ENCODE measurements around the gene KCNG2. TPM values are rescaled to one million over a fixed set of nuclear protein-coding genes. Genes with fewer than 3 reads are reported as not detected.
A peak's percentile ranks its signal among the peaks of the same experiment; 100 is the strongest.

The KCNG2 gene
- total and polyA plus RNA-seq, 4 experiments from 2014 or later = not detected

DNA sequence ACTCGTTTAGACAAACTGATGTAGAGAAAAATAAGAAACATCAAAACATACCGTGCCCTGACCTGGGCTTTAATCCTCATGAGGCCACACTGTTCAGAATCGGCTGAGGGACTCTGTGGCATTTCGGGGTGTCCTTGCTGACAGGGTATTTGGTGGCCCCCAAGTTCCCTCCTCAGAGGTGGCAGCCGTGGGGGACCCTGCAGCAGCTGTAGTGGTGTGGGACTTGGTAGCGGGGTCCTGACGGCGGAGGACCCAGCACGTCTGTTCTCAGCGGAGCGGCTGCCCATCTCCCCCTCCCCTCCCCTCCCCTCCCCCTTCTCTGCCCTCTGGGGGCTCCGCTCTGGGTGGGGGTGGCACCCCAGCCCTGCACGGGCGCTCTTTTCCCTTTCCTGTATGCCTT, 18.4 kb downstream of the KCNG2 start:
- Histone ChIP-seq H3K27me3 (ENCODE audit: insufficient read depth, low read length) (no peaks in the 10 kb centered on the region), H3K4me3 (ENCODE audit: low read length in 2 of 2) (no peak overlapping the region), H3K9me3 (ENCODE audit: control insufficient read depth in 1 of 2, low read length in 2 of 2) (no peaks in the 10 kb centered on the region), H3K36me3 (ENCODE audit: insufficient read depth, low read length) (no peaks in the 10 kb centered on the region), H3K4me1 (ENCODE audit: insufficient read depth, low read length) (no peaks in the 10 kb centered on the region), H3K27ac (ENCODE audit: low read depth, low read length) (no peak overlapping the region)
- CTCF ChIA-PET (ENCODE audit: partially characterized antibody) = no interaction called here
- intact Hi-C loops (cut with micrococcal nuclease) = no loop called here
- no peak for DNase-seq
- no peak overlapping the region for H3K4me3 Mint-ChIP-seq
- peaks cover 11 to 17% of the 10 kb centered on the region in 2 donors for H3K27me3 Mint-ChIP-seq
- no peaks in the 10 kb centered on the region for H3K36me3 Mint-ChIP-seq
- no peaks in the 10 kb centered on the region for H3K9me3 Mint-ChIP-seq
- POLR2A ChIA-PET (ENCODE audit: partially characterized antibody) = no interaction called here
- peak overlapping the region in 1 of 7 donors; percentile 9 for H3K27ac Mint-ChIP-seq
- H3K4me1 Mint-ChIP-seq = peaks cover 0 to 5% (median 2%) of the 10 kb centered on the region in 4 donors

DNA sequence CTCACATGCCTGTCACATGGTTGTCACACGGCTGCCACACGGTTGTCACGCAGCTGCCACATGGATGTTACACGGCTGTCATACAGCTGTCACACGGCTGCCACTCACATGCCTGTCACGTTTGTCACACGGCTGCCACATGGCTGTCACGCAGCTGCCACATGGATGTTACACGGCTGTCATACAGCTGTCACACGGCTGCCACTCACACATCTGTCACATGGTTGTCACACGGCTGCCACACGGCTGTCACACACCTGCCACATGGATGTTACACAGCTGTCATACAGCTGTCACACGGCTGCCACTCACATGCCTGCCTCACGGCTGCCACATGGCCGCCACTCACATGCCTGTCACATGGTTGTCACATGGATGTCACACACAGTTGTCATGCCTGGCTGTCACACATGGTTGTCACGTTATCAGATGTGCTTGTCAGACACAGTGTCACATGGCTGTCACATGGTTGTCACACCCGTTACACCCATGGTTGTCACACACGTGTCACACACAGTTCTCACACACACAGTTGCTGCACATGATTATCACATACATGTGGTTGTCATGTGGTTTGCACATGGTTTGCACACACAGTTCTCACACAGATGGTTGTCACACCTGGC, 19.4 kb downstream of the KCNG2 start:
- ChIA-PET POLR2A (ENCODE audit: partially characterized antibody) (no interaction called here), CTCF (ENCODE audit: partially characterized antibody) (no interaction called here)
- Histone ChIP-seq H3K4me1 (ENCODE audit: insufficient read depth, low read length) (no peaks in the 10 kb centered on the region), H3K4me3 (ENCODE audit: low read length in 2 of 2) (no peak overlapping the region), H3K36me3 (ENCODE audit: insufficient read depth, low read length) (no peaks in the 10 kb centered on the region), H3K27ac (ENCODE audit: low read depth, low read length) (no peak overlapping the region), H3K9me3 (ENCODE audit: control insufficient read depth in 1 of 2, low read length in 2 of 2) (no peaks in the 10 kb centered on the region), H3K27me3 (ENCODE audit: insufficient read depth, low read length) (no peaks in the 10 kb centered on the region)
- DNase-seq = no peak
- H3K27ac Mint-ChIP-seq = no peak overlapping the region
- intact Hi-C loops (cut with micrococcal nuclease) = no loop called here
- no peaks in the 10 kb centered on the region for H3K9me3 Mint-ChIP-seq
- peaks cover 0 to 5% (median 2%) of the 10 kb centered on the region in 4 donors for H3K4me1 Mint-ChIP-seq
- no peak overlapping the region for H3K4me3 Mint-ChIP-seq
- no peaks in the 10 kb centered on the region for H3K36me3 Mint-ChIP-seq
- H3K27me3 Mint-ChIP-seq = peaks cover 6 to 9% of the 10 kb centered on the region in 2 donors

DNA sequence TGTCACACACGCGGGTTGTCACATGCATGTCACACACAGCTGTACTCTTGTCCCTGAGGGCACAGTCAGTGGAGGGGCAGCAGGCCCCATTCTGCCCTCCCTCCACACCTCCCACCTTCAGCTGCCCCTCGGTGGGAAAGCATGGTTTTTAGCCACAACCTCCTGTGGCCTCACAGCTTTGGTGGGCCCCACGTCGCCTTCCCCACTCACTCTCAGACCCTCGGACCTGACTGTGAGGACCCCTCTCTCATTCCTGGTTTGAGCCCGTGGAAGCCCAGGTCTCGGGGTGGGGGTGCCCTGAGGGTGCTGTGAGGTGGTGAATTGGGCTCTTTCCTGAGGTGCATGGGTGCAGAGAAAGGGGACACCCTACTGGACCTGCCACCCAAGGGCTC, 19.9 kb downstream of the KCNG2 start:
- Histone ChIP-seq H3K9me3 (ENCODE audit: control insufficient read depth in 1 of 2, low read length in 2 of 2) (no peaks in the 10 kb centered on the region), H3K27me3 (ENCODE audit: insufficient read depth, low read length) (no peaks in the 10 kb centered on the region), H3K36me3 (ENCODE audit: insufficient read depth, low read length) (no peaks in the 10 kb centered on the region), H3K4me1 (ENCODE audit: insufficient read depth, low read length) (no peaks in the 10 kb centered on the region), H3K27ac (ENCODE audit: low read depth, low read length) (no peak overlapping the region), H3K4me3 (ENCODE audit: low read length in 2 of 2) (no peak overlapping the region)
- DNase-seq = no peak
- Mint-ChIP-seq H3K27me3 (peaks cover 6 to 9% of the 10 kb centered on the region in 2 donors), H3K4me3 (no peak overlapping the region), H3K27ac (no peak overlapping the region), H3K9me3 (no peaks in the 10 kb centered on the region), H3K4me1 (peaks cover 0 to 5% (median 2%) of the 10 kb centered on the region in 4 donors), H3K36me3 (no peaks in the 10 kb centered on the region)
- CTCF ChIA-PET (ENCODE audit: partially characterized antibody) = no interaction called here
- POLR2A ChIA-PET (ENCODE audit: partially characterized antibody) = no interaction called here
- intact Hi-C loops (cut with micrococcal nuclease) = no loop called here

DNA sequence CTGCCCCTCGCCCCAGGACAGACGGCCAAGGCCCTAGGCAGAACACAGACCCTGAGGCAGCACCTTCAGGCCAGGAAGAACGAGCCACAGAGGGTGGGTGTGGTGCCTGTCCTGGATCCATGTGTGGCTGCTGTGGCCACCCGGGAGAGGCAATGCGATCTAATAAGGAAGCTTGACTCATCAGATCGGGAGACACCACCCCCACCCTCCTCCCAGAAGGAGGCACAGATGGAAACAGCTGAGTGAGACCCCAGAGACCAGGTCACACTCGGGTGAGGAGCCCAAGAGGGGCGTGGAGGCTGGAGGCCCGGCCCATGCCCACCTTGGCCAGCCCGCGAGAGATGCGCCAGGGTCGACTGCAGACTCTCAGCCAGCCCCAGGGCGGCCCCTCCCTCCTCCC, 20.3 kb downstream of the KCNG2 start:
- H3K36me3 ChIP-seq (ENCODE audit: insufficient read depth, low read length) = no peaks in the 10 kb centered on the region
- H3K4me3 ChIP-seq (ENCODE audit: low read length in 2 of 2) = no peak overlapping the region
- Mint-ChIP-seq H3K9me3 (no peaks in the 10 kb centered on the region), H3K4me1 (peaks cover 0 to 5% (median 2%) of the 10 kb centered on the region in 4 donors), H3K4me3 (no peak overlapping the region), H3K27me3 (peaks cover 7 to 9% of the 10 kb centered on the region in 2 donors), H3K27ac (no peak overlapping the region), H3K36me3 (no peaks in the 10 kb centered on the region)
- H3K4me1 ChIP-seq (ENCODE audit: insufficient read depth, low read length) = no peaks in the 10 kb centered on the region
- H3K27me3 ChIP-seq (ENCODE audit: insufficient read depth, low read length) = no peaks in the 10 kb centered on the region
- no peak for DNase-seq
- ChIA-PET CTCF (ENCODE audit: partially characterized antibody) (no interaction called here), POLR2A (ENCODE audit: partially characterized antibody) (no interaction called here)
- intact Hi-C loops (cut with micrococcal nuclease) = no loop called here
- no peak overlapping the region for H3K27ac ChIP-seq (ENCODE audit: low read depth, low read length)
- no peaks in the 10 kb centered on the region for H3K9me3 ChIP-seq (ENCODE audit: control insufficient read depth in 1 of 2, low read length in 2 of 2)

DNA sequence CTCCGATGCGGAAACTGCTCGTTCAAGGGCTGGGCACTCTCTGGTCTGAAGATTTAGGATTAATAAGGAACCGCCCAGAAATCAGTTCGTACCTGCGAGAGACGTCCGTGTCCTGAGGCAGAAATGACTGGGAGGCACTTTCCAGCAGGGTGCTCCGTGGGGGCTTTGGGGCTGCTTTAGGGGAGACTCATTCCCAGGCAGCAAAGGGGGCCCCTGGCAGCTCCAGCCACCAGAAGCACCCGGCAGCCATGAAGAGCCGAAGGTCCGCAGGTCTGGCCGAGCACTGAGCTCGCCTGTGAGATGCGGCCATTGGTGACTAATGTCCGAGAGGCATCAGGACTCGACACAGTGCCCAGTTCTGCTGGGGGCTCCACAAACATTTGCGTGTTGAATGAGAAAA, 20.9 kb downstream of the KCNG2 start:
- POLR2A ChIA-PET (ENCODE audit: partially characterized antibody) = no interaction called here
- no peak for DNase-seq
- Histone ChIP-seq H3K9me3 (ENCODE audit: control insufficient read depth in 1 of 2, low read length in 2 of 2) (no peaks in the 10 kb centered on the region), H3K4me1 (ENCODE audit: insufficient read depth, low read length) (no peaks in the 10 kb centered on the region), H3K4me3 (ENCODE audit: low read length in 2 of 2) (no peak overlapping the region), H3K27ac (ENCODE audit: low read depth, low read length) (no peak overlapping the region), H3K36me3 (ENCODE audit: insufficient read depth, low read length) (no peaks in the 10 kb centered on the region), H3K27me3 (ENCODE audit: insufficient read depth, low read length) (no peaks in the 10 kb centered on the region)
- CTCF ChIA-PET (ENCODE audit: partially characterized antibody) = no interaction called here
- no peak overlapping the region for H3K27ac Mint-ChIP-seq
- no peaks in the 10 kb centered on the region for H3K36me3 Mint-ChIP-seq
- intact Hi-C loops (cut with micrococcal nuclease) = no loop called here
- H3K9me3 Mint-ChIP-seq = no peaks in the 10 kb centered on the region
- peaks cover 0 to 5% (median 2%) of the 10 kb centered on the region in 4 donors for H3K4me1 Mint-ChIP-seq
- peaks cover 8 to 12% of the 10 kb centered on the region in 2 donors for H3K27me3 Mint-ChIP-seq
- no peak overlapping the region for H3K4me3 Mint-ChIP-seq

DNA sequence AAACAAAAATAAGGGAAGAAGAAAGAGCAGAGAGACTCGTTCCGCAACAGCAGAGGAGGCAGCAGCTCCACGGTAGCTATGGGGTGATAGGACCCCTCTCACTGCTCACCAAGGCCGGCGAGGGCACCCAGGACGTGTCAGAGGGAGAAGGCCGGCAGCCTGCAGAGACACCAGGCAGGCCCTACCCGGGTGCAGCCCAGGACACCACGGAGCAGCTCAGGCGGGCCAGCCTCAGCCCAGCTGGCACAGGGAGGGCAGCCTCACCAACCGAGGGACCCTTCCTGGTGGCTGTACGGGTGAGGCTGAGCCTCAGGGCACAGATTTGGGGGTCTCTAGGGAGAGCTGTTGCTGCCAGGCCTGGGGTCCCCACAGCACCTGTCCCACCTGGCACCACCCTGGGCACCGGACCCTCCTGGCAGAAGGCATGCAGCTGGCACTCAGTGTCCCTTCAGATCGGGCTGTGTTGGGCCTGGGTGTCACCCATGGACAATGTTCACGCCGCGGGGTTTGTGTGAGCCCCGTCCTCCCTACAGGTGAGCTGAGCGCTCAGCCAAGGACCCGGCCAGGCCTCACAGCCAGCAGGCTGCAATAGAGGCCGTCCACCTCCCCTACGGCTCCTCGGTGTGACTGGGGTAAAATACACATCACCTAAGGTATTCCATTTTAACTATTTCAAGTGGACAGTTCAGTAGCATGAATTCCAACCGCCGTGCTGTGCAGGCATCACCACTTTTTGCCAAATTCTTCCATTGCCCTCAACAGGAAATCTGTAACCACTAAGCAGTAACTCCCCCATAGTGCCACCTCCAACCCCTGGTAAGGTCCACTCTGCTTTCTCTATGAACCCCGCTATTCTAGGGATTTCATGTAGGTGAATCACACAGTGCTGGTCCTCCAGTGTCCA, 21.6 kb downstream of the KCNG2 start:
- intact Hi-C loops (cut with micrococcal nuclease) = no loop called here
- Histone ChIP-seq H3K9me3 (ENCODE audit: control insufficient read depth in 1 of 2, low read length in 2 of 2) (no peaks in the 10 kb centered on the region), H3K4me1 (ENCODE audit: insufficient read depth, low read length) (no peaks in the 10 kb centered on the region), H3K27me3 (ENCODE audit: insufficient read depth, low read length) (no peaks in the 10 kb centered on the region), H3K27ac (ENCODE audit: low read depth, low read length) (no peak overlapping the region), H3K4me3 (ENCODE audit: low read length in 2 of 2) (no peak overlapping the region), H3K36me3 (ENCODE audit: insufficient read depth, low read length) (no peaks in the 10 kb centered on the region)
- Mint-ChIP-seq H3K4me1 (peaks cover 0 to 5% (median 2%) of the 10 kb centered on the region in 4 donors), H3K27me3 (peaks cover 8 to 14% of the 10 kb centered on the region in 2 donors), H3K27ac (no peak overlapping the region), H3K9me3 (no peaks in the 10 kb centered on the region), H3K4me3 (no peak overlapping the region), H3K36me3 (no peaks in the 10 kb centered on the region)
- no peak for DNase-seq
- ChIA-PET CTCF (ENCODE audit: partially characterized antibody) (no interaction called here), POLR2A (ENCODE audit: partially characterized antibody) (no interaction called here)

DNA sequence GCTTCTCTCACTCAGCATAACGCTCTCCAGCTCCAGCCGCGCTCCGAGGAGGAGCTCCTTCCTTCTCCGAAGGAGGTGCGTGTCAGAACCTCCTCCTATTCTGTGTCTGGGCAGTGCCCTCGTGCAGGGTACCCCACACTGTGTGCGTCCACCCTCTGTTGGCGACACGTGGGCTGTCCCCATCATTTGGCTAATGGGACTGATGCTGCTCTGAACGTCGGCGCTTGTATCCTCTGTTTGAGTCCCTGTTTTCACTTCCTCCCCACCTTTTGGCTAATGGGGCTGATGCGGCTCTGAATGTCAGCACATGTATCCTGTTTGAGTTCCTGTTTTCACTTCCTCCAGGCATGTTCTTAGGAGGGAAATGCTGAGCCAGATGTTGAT, 22.2 kb downstream of the KCNG2 start:
- DNase-seq = no peak
- peaks cover 0 to 5% (median 2%) of the 10 kb centered on the region in 4 donors for H3K4me1 Mint-ChIP-seq

More for the DNA sequence above, 22.2 kb downstream of the KCNG2 start:
- Mint-ChIP-seq H3K36me3 (no peaks in the 10 kb centered on the region), H3K27me3 (peaks cover 8 to 16% of the 10 kb centered on the region in 2 donors), H3K4me3 (no peak overlapping the region), H3K27ac (no peak overlapping the region), H3K9me3 (no peaks in the 10 kb centered on the region)
- POLR2A ChIA-PET (ENCODE audit: partially characterized antibody) = no interaction called here
- Histone ChIP-seq H3K4me1 (ENCODE audit: insufficient read depth, low read length) (no peaks in the 10 kb centered on the region), H3K4me3 (ENCODE audit: low read length in 2 of 2) (no peak overlapping the region), H3K27me3 (ENCODE audit: insufficient read depth, low read length) (no peaks in the 10 kb centered on the region), H3K27ac (ENCODE audit: low read depth, low read length) (no peak overlapping the region), H3K9me3 (ENCODE audit: control insufficient read depth in 1 of 2, low read length in 2 of 2) (no peaks in the 10 kb centered on the region), H3K36me3 (ENCODE audit: insufficient read depth, low read length) (no peaks in the 10 kb centered on the region)
- CTCF ChIA-PET (ENCODE audit: partially characterized antibody) = no interaction called here
- intact Hi-C loops (cut with micrococcal nuclease) = no loop called here
